Osteoblast (primary cell): ENCODE results near the gene CFAP410. TPM values are rescaled to one million over a fixed set of nuclear protein-coding genes. Genes with fewer than 3 reads are reported as not detected.

Experiments used
- DNase-seq: peaks from one replicate; pipeline ENCODE4 v3.0.0; 2011; ENCODE audit warnings: low spot score, mixed read lengths; ENCODE audit not compliant: insufficient read length; ENCODE audit errors: missing footprints
- H2AFZ ChIP-seq: 2 replicates; pipeline ENCODE4 v1.6.0; 2011; ENCODE audit warnings: mild to moderate bottlenecking, low read length
- H3K27ac ChIP-seq: 2 replicates; pipeline ENCODE4 v1.5.1; 2011; ENCODE audit warnings: mild to moderate bottlenecking, low read depth, low read length, moderate library complexity
- H3K27me3 ChIP-seq: 2 replicates; pipeline ENCODE4 v1.6.0; 2012; ENCODE audit warnings: mild to moderate bottlenecking, control low read depth, inconsistent platforms, low read length, moderate library complexity; ENCODE audit not compliant: insufficient read depth
- H3K36me3 ChIP-seq: 2 replicates; pipeline ENCODE4 v1.5.1; 2011; ENCODE audit warnings: mild to moderate bottlenecking, low read length, control low read depth, moderate library complexity; ENCODE audit not compliant: insufficient read depth
- H3K4me1 ChIP-seq: 2 replicates; pipeline ENCODE4 v1.5.1; 2011; ENCODE audit warnings: mild to moderate bottlenecking, low read length, control low read depth, moderate library complexity; ENCODE audit not compliant: insufficient read depth
- H3K4me2 ChIP-seq: 2 replicates; pipeline ENCODE4 v1.6.0; 2011; ENCODE audit warnings: mild to moderate bottlenecking, low read length; ENCODE audit not compliant: insufficient read depth
- H3K4me3 ChIP-seq: fragments of 200-600 bp; sonication (generic); 3 replicates; pipeline ENCODE4 v1.5.1; 2012; ENCODE audit warnings: mild to moderate bottlenecking, low read length, inconsistent platforms; ENCODE audit not compliant: insufficient read depth
- H3K79me2 ChIP-seq: 2 replicates; pipeline ENCODE4 v1.6.0; 2012; ENCODE audit warnings: mild to moderate bottlenecking, low read length, control low read depth, inconsistent platforms; ENCODE audit not compliant: insufficient read depth
- H3K9me3 ChIP-seq: 2 replicates; pipeline ENCODE4 v1.5.1; 2011; ENCODE audit warnings: low read depth, low read length, control low read depth
- H4K20me1 ChIP-seq: 2 replicates; pipeline ENCODE4 v1.6.0; 2012; ENCODE audit warnings: mild to moderate bottlenecking, low read length, control low read depth; ENCODE audit not compliant: insufficient read depth
- CTCF ChIP-seq: IDR thresholded peaks from 2 replicates; pipeline ENCODE4 v1.5.1; 2011; ENCODE audit warnings: mild to moderate bottlenecking, low read depth, low read length, moderate library complexity; ENCODE audit errors: extremely low read depth
- total RNA-seq: library from RNA; depleted of rRNA; stranded (reverse); fragments of >200 nt; gene quantifications from 2 replicates; pipeline ENCODE4 v1.2.3, GENCODE V29; 2012

The CFAP410 gene
- total RNA-seq, 1 donor: 14.5 TPM

- no peaks in the 10 kb centered on the region for H3K36me3 ChIP-seq
- H3K27ac ChIP-seq: no peak overlapping the region
- H3K9me3 ChIP-seq: no peaks in the 10 kb centered on the region
- H4K20me1 ChIP-seq: no peaks in the 10 kb centered on the region
- no peaks in the 10 kb centered on the region for H3K4me1 ChIP-seq
- TF ChIP-seq CTCF: no peak
- H2AFZ ChIP-seq: no peak overlapping the region
- H3K79me2 ChIP-seq: no peaks in the 10 kb centered on the region
- H3K4me2 ChIP-seq: no peak overlapping the region
- no peak overlapping the region for H3K4me3 ChIP-seq
- peak; percentile 13 for DNase-seq
- peaks cover 7% of the 10 kb centered on the region for H3K27me3 ChIP-seq
Measured at GRCh38 chr21:44356160-44356559, 17.0 kb upstream of the CFAP410 start.

GRCh38 chr21:44354775-44355771, 15.9 kb upstream of the CFAP410 start:
- peak; percentile 81 for DNase-seq
- Histone ChIP-seq H2AFZ (no peak overlapping the region), H3K36me3 (no peaks in the 10 kb centered on the region), H3K27ac (no peak overlapping the region), H4K20me1 (no peaks in the 10 kb centered on the region), H3K79me2 (no peaks in the 10 kb centered on the region), H3K27me3 (peaks cover 11% of the 10 kb centered on the region), H3K4me1 (no peaks in the 10 kb centered on the region), H3K9me3 (no peaks in the 10 kb centered on the region), H3K4me3 (no peak overlapping the region), H3K4me2 (no peak overlapping the region)
- no peak for TF ChIP-seq CTCF

GRCh38 chr21:44354001-44354405, 14.8 kb upstream of the CFAP410 start:
- H3K4me3 ChIP-seq: no peak overlapping the region
- no peaks in the 10 kb centered on the region for H3K79me2 ChIP-seq
- H3K27ac ChIP-seq: no peak overlapping the region
- peaks cover 16% of the 10 kb centered on the region for H3K27me3 ChIP-seq
- TF ChIP-seq CTCF: no peak
- H3K36me3 ChIP-seq: no peaks in the 10 kb centered on the region
- DNase-seq: peak; percentile 68
- H3K9me3 ChIP-seq: no peaks in the 10 kb centered on the region
- H4K20me1 ChIP-seq: no peaks in the 10 kb centered on the region
- no peak overlapping the region for H2AFZ ChIP-seq
- H3K4me2 ChIP-seq: no peak overlapping the region
- no peaks in the 10 kb centered on the region for H3K4me1 ChIP-seq

GRCh38 chr21:44353191-44353970, 14.2 kb upstream of the CFAP410 start, which contains the start of gene TRPM2:
Gene TRPM2 (plus strand): TSS chr21:44353621. CDS start chr21:44353701, 80 bp downstream.
- no peak for TF ChIP-seq CTCF

More at GRCh38 chr21:44353191-44353970, 14.2 kb upstream of the CFAP410 start, which contains the start of gene TRPM2:
- Histone ChIP-seq H3K27ac (no peak within 1 kb of the TSS), H3K36me3 (no peaks in the 10 kb centered on the region), H3K4me3 (no peak within 1 kb of the TSS), H3K79me2 (no peaks in the 10 kb centered on the region), H4K20me1 (no peaks in the 10 kb centered on the region), H3K4me1 (no peaks in the 10 kb centered on the region), H2AFZ (no peak within 1 kb of the TSS), H3K9me3 (no peaks in the 10 kb centered on the region), H3K4me2 (no peak within 1 kb of the TSS), H3K27me3 (peaks cover 17% of the 10 kb centered on the region)
- peak; percentile 21 for DNase-seq
